ENCODE measurements around the gene RAPGEF1. TPM values are rescaled to one million over a fixed set of nuclear protein-coding genes. Genes with fewer than 3 reads are reported as not detected.
"Not testable (repeated sequence)": the region's sequence is repeated elsewhere in the genome, so short reads cannot be mapped to it uniquely, and the experiment has no call there.

RAPGEF1 gene
- polyA plus RNA-seq (ENCODE audit: insufficient read length) = 122 TPM

- peak; percentile 62 for DNase-seq
Measured at GRCh38 chr9:131739959-131740648, at the start of gene RAPGEF1. RAPGEF1 (minus strand) TSS chr9:131740076; CDS start chr9:131739830, 246 bp downstream.

- DNase-seq = no peak
Measured at GRCh38 chr9:131788851-131789250, 49.0 kb upstream of the RAPGEF1 start.

GRCh38 chr9:131787838-131788237, 48.0 kb upstream of the RAPGEF1 start:
- no peak for DNase-seq

- no peak for DNase-seq
Measured at GRCh38 chr9:131784748-131785501, 45.0 kb upstream of the RAPGEF1 start.

GRCh38 chr9:131781069-131781468, 41.2 kb upstream of the RAPGEF1 start:
- DNase-seq = no peak

GRCh38 chr9:131776473-131776872, 36.6 kb upstream of the RAPGEF1 start:
- DNase-seq = peak; percentile 31

- no peak for DNase-seq
Measured at GRCh38 chr9:131776036-131776435, 36.2 kb upstream of the RAPGEF1 start.

GRCh38 chr9:131774636-131775035, 34.8 kb upstream of the RAPGEF1 start:
- no peak for DNase-seq

- DNase-seq = peak; percentile 63
Measured at GRCh38 chr9:131773911-131774379, 34.1 kb upstream of the RAPGEF1 start.

GRCh38 chr9:131772940-131773339, 33.1 kb upstream of the RAPGEF1 start:
- no peak for DNase-seq

- no peak for DNase-seq
Measured at GRCh38 chr9:131771646-131772045, 31.8 kb upstream of the RAPGEF1 start.

GRCh38 chr9:131769361-131769760, 29.5 kb upstream of the RAPGEF1 start:
- no peak for DNase-seq

- no peak for DNase-seq
Measured at GRCh38 chr9:131764568-131764967, 24.7 kb upstream of the RAPGEF1 start.

- peak; percentile 58 for DNase-seq
Measured at GRCh38 chr9:131762356-131762932, 22.6 kb upstream of the RAPGEF1 start.

- DNase-seq = no peak
Measured at GRCh38 chr9:131759017-131759647, 19.3 kb upstream of the RAPGEF1 start.

GRCh38 chr9:131757549-131757948, 17.7 kb upstream of the RAPGEF1 start:
- no peak for DNase-seq

- peak; percentile 74 for DNase-seq
Measured at GRCh38 chr9:131755541-131756198, 15.8 kb upstream of the RAPGEF1 start.

- DNase-seq = no peak
Measured at GRCh38 chr9:131754846-131755245, 15.0 kb upstream of the RAPGEF1 start.

GRCh38 chr9:131753751-131754150, 13.9 kb upstream of the RAPGEF1 start:
- not testable (repeated sequence) for DNase-seq

- no peak for DNase-seq
Measured at GRCh38 chr9:131752231-131752884, 12.5 kb upstream of the RAPGEF1 start.

- DNase-seq = no peak
Measured at GRCh38 chr9:131748411-131748955, 8.6 kb upstream of the RAPGEF1 start.

GRCh38 chr9:131747352-131747751, 7.5 kb upstream of the RAPGEF1 start:
- peak; percentile 48 for DNase-seq
